ENCODE measurements around the gene TBC1D14. TPM values are rescaled to one million over a fixed set of nuclear protein-coding genes. Genes with fewer than 3 reads are reported as not detected.

The TBC1D14 gene
- total and polyA plus RNA-seq, 2 of the 8 experiments (the other 6 are each of a cell fraction or from before 2014, with no cell fraction given), result 45.6 to 48.2 TPM

GRCh38 chr4:6868386-6868785 is 41.2 kb upstream of the TBC1D14 start:
- H2AFZ ChIP-seq (ENCODE audit: low read length), result no peak overlapping the region
- H3K36me3 ChIP-seq (ENCODE audit: control insufficient read depth in 2 of 4, insufficient read depth in 4 of 4, low read length in 3 of 4), result peaks cover 3 to 15% (median 10%) of the 10 kb centered on the region in 4 experiments; a peak in 7 of 8 replicates
- H3K56ac ChIP-seq (replicated peaks; ENCODE audit: insufficient read length, low read depth, low read length), result no peak overlapping the region
- no peak overlapping the region for H3K4ac ChIP-seq (replicated peaks; ENCODE audit: insufficient read length, low read depth, low read length)
- H3K4me1 ChIP-seq (replicated peaks in 1 of 4; ENCODE audit: control insufficient read depth in 3 of 4, insufficient read depth in 4 of 4, low read length in 3 of 4), result no peaks in the 10 kb centered on the region
- FAIRE-seq (no peak), DNase-seq (ENCODE audit: low read depth in 1 of 2, low spot score in 2 of 2) (no peak)
- no peak overlapping the region for H3K9ac ChIP-seq (replicated peaks in 1 of 4; ENCODE audit: extremely low read depth in 1 of 4, low read depth in 3 of 4, low read length in 3 of 4)
- H2BK15ac ChIP-seq (ENCODE audit: low read length), result no peak overlapping the region
- H2BK5ac ChIP-seq (ENCODE audit: low read depth, low read length), result no peak overlapping the region
- H2AK5ac ChIP-seq (ENCODE audit: low read depth, low read length), result no peak overlapping the region
- H3K79me1 ChIP-seq (ENCODE audit: low read depth, low read length), result peaks cover 5% of the 10 kb centered on the region
- H2BK120ac ChIP-seq (replicated peaks; ENCODE audit: low read depth, low read length), result no peak overlapping the region
- no peak overlapping the region for H2BK12ac ChIP-seq (ENCODE audit: low read depth, low read length)
- H3K14ac ChIP-seq (ENCODE audit: insufficient read length), result no peak overlapping the region
- H4K20me1 ChIP-seq (replicated peaks in 1 of 2; ENCODE audit: control insufficient read depth in 1 of 2, insufficient read depth in 2 of 2, low read length in 2 of 2), result peaks cover 4 to 6% of the 10 kb centered on the region in 2 experiments
- no peak overlapping the region for H3K4me2 ChIP-seq (ENCODE audit: insufficient read depth in 1 of 2, low read depth in 2 of 2, low read length in 2 of 2)
- H3K27me3 ChIP-seq (replicated peaks in 1 of 4; ENCODE audit: control insufficient read depth in 3 of 4, extremely low read depth in 1 of 4, insufficient read depth in 3 of 4, low read length in 3 of 4), result no peaks in the 10 kb centered on the region
- ChIA-PET CTCF (ENCODE audit: partially characterized antibody) (interaction anchor here (0.9 to 1.5 kb wide), 9 partner anchors 8 to 151 kb away, joined by 3 to 5 read pairs (median 3); no protein-coding TSS in a partner anchor), POLR2A (ENCODE audit: partially characterized antibody) (interaction anchor here (0.6 to 1.2 kb wide), 2 partner anchors 9 to 207 kb away, joined by 3 to 6 read pairs; no protein-coding TSS in a partner anchor)
- no peak overlapping the region for H4K8ac ChIP-seq (ENCODE audit: extremely low read depth, insufficient read depth, low read length)
- no peaks in the 10 kb centered on the region for H3K9me3 ChIP-seq (ENCODE audit: insufficient read depth in 2 of 2, low read depth in 1 of 2, low read length in 1 of 2)
- 90% methylated on average over 8 of the region's 8 CpGs; no CpG with 5 or more reads in 1 of the 2 experiments for WGBS, 2 experiments (ENCODE audit: extremely low coverage in 1 of 2, insufficient coverage in 1 of 2, insufficient read length in 1 of 2, insufficient replicate concordance in 2 of 2, low coverage in 1 of 2, low lambda C conversion rate in 2 of 2, missing lambda C conversion rate in 1 of 2)
- H3K23ac ChIP-seq (ENCODE audit: insufficient read length), result no peak overlapping the region
- H2BK20ac ChIP-seq (ENCODE audit: low read length), result no peak overlapping the region
- no peak overlapping the region for H3K27ac ChIP-seq (ENCODE audit: low read depth, low read length)
- no peak overlapping the region for H4K5ac ChIP-seq (ENCODE audit: insufficient read length, low read depth, low read length)
- H4K91ac ChIP-seq (replicated peaks; ENCODE audit: insufficient read length, low read length), result no peak overlapping the region
- no peaks in the 10 kb centered on the region for H3K79me2 ChIP-seq (ENCODE audit: control insufficient read depth in 1 of 2, insufficient read depth in 2 of 2, low read length in 2 of 2)
- no peak overlapping the region for H3K18ac ChIP-seq (ENCODE audit: extremely low read depth, low read length)
- no peak overlapping the region for H3K4me3 ChIP-seq (ENCODE audit: extremely low read depth in 1 of 4, insufficient read depth in 2 of 4, low read depth in 3 of 4, low read length in 4 of 4)
- no peaks in the 10 kb centered on the region for H3K23me2 ChIP-seq (ENCODE audit: low read depth, low read length)
- TF ChIP-seq NANOG (IDR thresholded peaks at IDR 0.05; ENCODE audit: insufficient read depth, low read depth, low read length, poor library complexity, severe bottlenecking) (no peak), ASH2L (IDR thresholded peaks at IDR 0.05; ENCODE audit: low read length) (no peak), HDAC6 (IDR thresholded peaks at IDR 0.05; ENCODE audit: low read depth, low read length) (no peak), EGR1 (IDR thresholded peaks at IDR 0.05; ENCODE audit: borderline replicate concordance, low read depth, low read length) (no peak), RNF2 (IDR thresholded peaks at IDR 0.05; ENCODE audit: borderline replicate concordance, low read depth, low read length, missing control alignments, poor library complexity, severe bottlenecking) (no peak), GABPA (IDR thresholded peaks at IDR 0.05; ENCODE audit: borderline replicate concordance, insufficient read depth, low read length) (no peak), E2F6 (IDR thresholded peaks at IDR 0.05) (no peak), BRCA1 (IDR thresholded peaks at IDR 0.05; ENCODE audit: low read depth, low read length) (no peak), ZNF274 (IDR thresholded peaks at IDR 0.05; ENCODE audit: borderline replicate concordance, extremely low read depth, low read length) (no peak)
- TF ChIP-seq, protein P1, sequence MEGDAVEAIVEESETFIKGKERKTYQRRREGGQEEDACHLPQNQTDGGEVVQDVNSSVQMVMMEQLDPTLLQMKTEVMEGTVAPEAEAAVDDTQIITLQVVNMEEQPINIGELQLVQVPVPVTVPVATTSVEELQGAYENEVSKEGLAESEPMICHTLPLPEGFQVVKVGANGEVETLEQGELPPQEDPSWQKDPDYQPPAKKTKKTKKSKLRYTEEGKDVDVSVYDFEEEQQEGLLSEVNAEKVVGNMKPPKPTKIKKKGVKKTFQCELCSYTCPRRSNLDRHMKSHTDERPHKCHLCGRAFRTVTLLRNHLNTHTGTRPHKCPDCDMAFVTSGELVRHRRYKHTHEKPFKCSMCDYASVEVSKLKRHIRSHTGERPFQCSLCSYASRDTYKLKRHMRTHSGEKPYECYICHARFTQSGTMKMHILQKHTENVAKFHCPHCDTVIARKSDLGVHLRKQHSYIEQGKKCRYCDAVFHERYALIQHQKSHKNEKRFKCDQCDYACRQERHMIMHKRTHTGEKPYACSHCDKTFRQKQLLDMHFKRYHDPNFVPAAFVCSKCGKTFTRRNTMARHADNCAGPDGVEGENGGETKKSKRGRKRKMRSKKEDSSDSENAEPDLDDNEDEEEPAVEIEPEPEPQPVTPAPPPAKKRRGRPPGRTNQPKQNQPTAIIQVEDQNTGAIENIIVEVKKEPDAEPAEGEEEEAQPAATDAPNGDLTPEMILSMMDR (IDR thresholded peaks at IDR 0.05; ENCODE audit: control extremely low read depth in 1 of 3, insufficient read depth in 1 of 3, low read depth in 1 of 3, low read length in 3 of 3), result no peak
